ENCODE data around the gene BRWD1.

- TF ChIP-seq POLR2A (IDR thresholded peaks at IDR 0.05) (no peak), CTCF (IDR thresholded peaks at IDR 0.05) (no peak), EP300 (IDR thresholded peaks at IDR 0.05) (no peak)
These were observed 80.6 kb downstream of the BRWD1 start for GRCh38 chr21:39232861-39233291.
